K562 (cell line): Measurements from ENCODE around the gene KCNC3. TPM values are rescaled to one million over a fixed set of nuclear protein-coding genes. Genes with fewer than 3 reads are reported as not detected.

ENCODE experiments used
- CHD4 ChIP-seq: fragments of 200-600 bp; sonication (generic); IDR thresholded peaks from 3 replicates; pipeline ENCODE4 v1.6.1; 2012; ENCODE audit warnings: low read depth, mild to moderate bottlenecking, mixed read lengths, low read length, inconsistent platforms; ENCODE audit not compliant: insufficient read depth, insufficient replicate concordance, poor library complexity, severe bottlenecking
- E2F3 ChIP-seq: fragments of 250-450 bp; sonication (Bioruptor Pico); IDR thresholded peaks from 2 replicates; pipeline ENCODE4 v1.4.0; 2020; ENCODE audit warnings: mild to moderate bottlenecking
- ERF ChIP-seq: fragments of 450-650 bp; formaldehyde crosslinking; IDR thresholded peaks from 2 replicates; pipeline ENCODE4 v1.4.0; 2020; ENCODE audit warnings: mild to moderate bottlenecking, mixed read lengths
- FOSL1 ChIP-seq: fragments of 200-800 bp; sonication (Bioruptor generic); conservative IDR thresholded peaks from 2 replicates; pipeline ENCODE4 v1.6.1; 2016; ENCODE audit warnings: missing genetic modification characterization, missing compliant biosample characterization
- GABPA ChIP-seq: fragments of 200-800 bp; sonication (Bioruptor generic); conservative IDR thresholded peaks from 2 replicates; pipeline ENCODE4 v1.6.1; 2016; ENCODE audit warnings: low read depth, missing genetic modification characterization, missing compliant biosample characterization
- HDGF ChIP-seq: fragments of 450-650 bp; IDR thresholded peaks from 2 replicates; pipeline ENCODE4 v1.6.1; 2016
- KAT2B ChIP-seq: IDR thresholded peaks from one replicate; pipeline ENCODE4 v1.6.1; 2012; ENCODE audit warnings: low read depth, mild to moderate bottlenecking, control low read depth, inconsistent platforms, low read length, moderate library complexity
- KAT7 ChIP-seq: sonication (generic); formaldehyde crosslinking; IDR thresholded peaks from 2 replicates; pipeline ENCODE4 v1.8.0; 2022; ENCODE audit warnings: missing genetic modification reagents, mild to moderate bottlenecking, borderline replicate concordance
- KDM1A ChIP-seq, 2 experiments: fragments of 450-650 bp; IDR thresholded peaks; 2 replicates each; pipeline ENCODE4 v1.6.1; 2016; ENCODE audit warnings: mild to moderate bottlenecking in 2 of 2
- MEIS2 ChIP-seq: fragments of 450-650 bp; IDR thresholded peaks from 2 replicates; pipeline ENCODE4 v1.6.1; 2014; ENCODE audit warnings: mild to moderate bottlenecking; ENCODE audit not compliant: partially characterized antibody
- PCBP2 ChIP-seq: fragments of 200-400 bp; formaldehyde crosslinking; IDR thresholded peaks from 2 replicates; pipeline ENCODE4 v1.6.1; 2018; ENCODE audit warnings: low read length, low read depth, mild to moderate bottlenecking, moderate library complexity; ENCODE audit not compliant: poor library complexity, severe bottlenecking
- RFX5 ChIP-seq: IDR thresholded peaks from 2 replicates; pipeline ENCODE4 v1.6.1; 2011; ENCODE audit warnings: low read depth, mild to moderate bottlenecking, improper control_type of control experiment, low read length
- U2AF1 ChIP-seq: fragments of 200-400 bp; formaldehyde crosslinking; optimal IDR thresholded peaks from 2 replicates; pipeline ENCODE3; 2017; ENCODE audit warnings: mild to moderate bottlenecking, low read depth, low read length, moderate library complexity
- ZBTB2 ChIP-seq: fragments of 450-650 bp; IDR thresholded peaks from 2 replicates; pipeline ENCODE4 v1.6.1; 2016; ENCODE audit warnings: antibody characterized with exemption
- ZBTB43 ChIP-seq: sonication (generic); formaldehyde crosslinking; IDR thresholded peaks from 2 replicates; pipeline ENCODE4 v1.8.0; 2023; ENCODE audit warnings: mild to moderate bottlenecking, missing genetic modification reagents
- ZC3H11A ChIP-seq: IDR thresholded peaks from 2 replicates; pipeline ENCODE4 v1.6.1; 2012; ENCODE audit warnings: low read depth, low read length, improper control_type of control experiment
- ZNF3 ChIP-seq: fragments of 250-450 bp; sonication (Bioruptor Pico); IDR thresholded peaks from 2 replicates; pipeline ENCODE4 v1.5.0; 2021; ENCODE audit warnings: mild to moderate bottlenecking, moderate library complexity
- ZNF518B ChIP-seq: fragments of 250-450 bp; sonication (Bioruptor Pico); IDR thresholded peaks from 2 replicates; pipeline ENCODE4 v1.5.0; 2021; ENCODE audit warnings: mild to moderate bottlenecking, moderate library complexity
- ZNF584 ChIP-seq: fragments of 200-800 bp; sonication (Bioruptor generic); IDR thresholded peaks from 2 replicates; pipeline ENCODE4 v1.6.1; 2016; ENCODE audit warnings: low read depth, mild to moderate bottlenecking, missing genetic modification characterization, missing compliant biosample characterization
- polyA plus RNA-seq, 8 experiments: library from polyadenylated mRNA; depleted of rRNA in 4 of 8; stranded (reverse) in 5 of 8; unstranded in 3 of 8; fragments of >200 nt; fragmentation: Nextera tagmentation in 2 of 8; fragmentation: Illumina TruSeq in 1 of 8; extraction: Ambion mirVana in 2 of 8; extraction: Trizol in 1 of 8; gene quantifications; 2 replicates each; pipeline versions ENCODE4 v1.2.1 to v1.2.3, GENCODE V29; 2011 to 2014; ENCODE audit warnings: inconsistent platforms in 1 of 8, missing spikeins in 1 of 8
- total RNA-seq, 7 experiments: library from RNA; depleted of rRNA in 6 of 7; stranded (reverse); fragments of >200 nt in 6 of 7; fragmentation: Illumina TruSeq in 2 of 7; extraction: Trizol in 2 of 7; gene quantifications; 2 replicates each; pipeline versions ENCODE4 v1.2.1 to v1.2.3, GENCODE V29; 2011 to 2021; ENCODE audit warnings: low replicate concordance in 1 of 7

The KCNC3 gene
- total and polyA plus RNA-seq, 9 of the 15 experiments (the other 6 are each of a cell fraction or from before 2014, with no cell fraction given): 0.03 to 26.2 (median 2.0) TPM

- TF ChIP-seq KAT7 (CRISPR knock-in tag) (peak; percentile 96; the same call in 1 of the 2 replicates), MEIS2 (peak; percentile 93), PCBP2 (no peak), KAT2B (no peak), ZBTB43 (no peak), U2AF1 (no peak), RFX5 (peak; percentile 54; the same call in 1 of the 2 replicates), ZNF584 (no peak), ZNF3 (CRISPR knock-in tag) (no peak), ZBTB2 (peak; percentile 97), CHD4 (no peak), ZNF518B (CRISPR knock-in tag) (no peak), ERF (CRISPR knock-in tag) (0 out of 2 replicates have a peak, but pooled peaks have one; percentile 52), HDGF (no peak), E2F3 (CRISPR knock-in tag) (peak; percentile 42; the same call in 1 of the 2 replicates), KDM1A (IDR thresholded peaks at IDR 0.05) (peak; percentile 42 to 59; a peak in 2 of 4 replicates), FOSL1 (tag) (peak; percentile 59), GABPA (tag) (0 out of 2 replicates have a peak, but pooled peaks have one; percentile 37), ZC3H11A (0 out of 2 replicates have a peak, but pooled peaks have one; percentile 40)
These were observed 29.5 kb upstream of the KCNC3 start (continued) for GRCh38 chr19:50358483-50359327.
